Keratinocyte (primary cell): ENCODE measurements around the gene TMPRSS2. TPM values are rescaled to one million over a fixed set of nuclear protein-coding genes. Genes with fewer than 3 reads are reported as not detected.

ENCODE experiments used
- DNase-seq: peaks from one replicate; pipeline ENCODE4 v3.0.0-alpha.2; 2011; ENCODE audit warnings: low read depth, missing footprints, low spot score
- FAIRE-seq: peaks from 2 replicates; lab custom pipeline; 2011; peaks lifted over from hg19 to GRCh38; lab: Jason Lieb, UNC
- H2AFZ ChIP-seq: 2 replicates; pipeline ENCODE4 v1.6.0; 2012; ENCODE audit warnings: low read length, control low read depth, inconsistent platforms; ENCODE audit not compliant: control insufficient read depth
- H3K27ac ChIP-seq: 2 replicates; pipeline ENCODE4 v1.5.1; 2011; ENCODE audit warnings: low read length; ENCODE audit not compliant: control insufficient read depth, insufficient read depth
- H3K27me3 ChIP-seq: 3 replicates; pipeline ENCODE4 v1.6.0; 2011; ENCODE audit warnings: low read length; ENCODE audit not compliant: control insufficient read depth, insufficient read depth; ENCODE audit errors: extremely low read depth
- H3K36me3 ChIP-seq, 2 experiments: 2 replicates in 1 of 2; 3 replicates in 1 of 2; pipeline ENCODE4 v1.5.1; 2011; ENCODE audit warnings: low read length in 2 of 2, mild to moderate bottlenecking in 1 of 2; ENCODE audit not compliant: control insufficient read depth in 2 of 2, insufficient read depth in 2 of 2; ENCODE audit errors: extremely low read depth in 1 of 2
- H3K4me1 ChIP-seq: 3 replicates; pipeline ENCODE4 v1.5.1; 2011; ENCODE audit warnings: low read length; ENCODE audit not compliant: control insufficient read depth, insufficient read depth; ENCODE audit errors: extremely low read depth
- H3K4me2 ChIP-seq: 3 replicates; pipeline ENCODE4 v1.6.0; 2011; ENCODE audit warnings: low read depth, low read length; ENCODE audit not compliant: control insufficient read depth, insufficient read depth; ENCODE audit errors: extremely low read depth
- H3K4me3 ChIP-seq, 3 experiments: fragments of 200-600 bp in 1 of 3; sonication (generic) in 1 of 3; 2 replicates in 2 of 3; 3 replicates in 1 of 3; pipeline ENCODE4 v1.5.1; 2011 to 2016; ENCODE audit warnings: low read length in 3 of 3, mild to moderate bottlenecking in 3 of 3, control low read depth in 2 of 3, inconsistent platforms in 1 of 3, low read depth in 1 of 3, mixed read lengths in 1 of 3, mixed run types in 1 of 3, moderate library complexity in 1 of 3; ENCODE audit not compliant: control insufficient read depth in 2 of 3, insufficient read depth in 2 of 3; ENCODE audit errors: extremely low read depth in 1 of 3
- H3K79me2 ChIP-seq: 2 replicates; pipeline ENCODE4 v1.6.0; 2012; ENCODE audit warnings: low read length; ENCODE audit not compliant: control insufficient read depth, insufficient read depth
- H3K9ac ChIP-seq: 3 replicates; pipeline ENCODE4 v1.6.0; 2011; ENCODE audit warnings: low read length; ENCODE audit not compliant: control insufficient read depth, insufficient read depth; ENCODE audit errors: extremely low read depth
- H3K9me1 ChIP-seq: 3 replicates; pipeline ENCODE4 v1.6.0; 2011; ENCODE audit warnings: low read length; ENCODE audit not compliant: control insufficient read depth, insufficient read depth; ENCODE audit errors: extremely low read depth
- H3K9me3 ChIP-seq: 2 replicates; pipeline ENCODE4 v1.5.1; 2012; ENCODE audit warnings: low read depth, low read length; ENCODE audit not compliant: control insufficient read depth
- H4K20me1 ChIP-seq: 3 replicates; pipeline ENCODE4 v1.6.0; 2011; ENCODE audit warnings: low read length; ENCODE audit not compliant: control insufficient read depth, insufficient read depth; ENCODE audit errors: extremely low read depth
- CTCF ChIP-seq, 3 experiments: IDR thresholded peaks in 1 of 3; conservative IDR thresholded peaks in 1 of 3; optimal IDR thresholded peaks in 1 of 3; 2 replicates in 2 of 3; 3 replicates in 1 of 3; pipeline versions ENCODE3 to v1.5.1; 2011; ENCODE audit warnings: low read length in 3 of 3, mild to moderate bottlenecking in 3 of 3, moderate library complexity in 2 of 3, control low read depth in 1 of 3, inconsistent platforms in 1 of 3; ENCODE audit not compliant: insufficient read depth in 2 of 3; ENCODE audit errors: extremely low read depth in 1 of 3
- EZH2 ChIP-seq: IDR thresholded peaks from one replicate; pipeline ENCODE4 v1.6.1; 2012; ENCODE audit warnings: inconsistent platforms, mild to moderate bottlenecking, low read length, moderate library complexity
- dilution Hi-C: fragments of 300-500 bp; cut with MboI; formaldehyde crosslinking; loops from one replicate; pipeline ENCODE4 v1.7.0; 2020; ENCODE audit warnings: low sequenced_read_pairs; ENCODE audit not compliant: extremely low pct_ligation_motif_present
- polyA plus RNA-seq, 5 experiments: library from polyadenylated mRNA; depleted of rRNA in 3 of 5; stranded (reverse) in 3 of 5; stranded (forward) in 1 of 5; unstranded in 1 of 5; fragments of >200 nt; gene quantifications; 1 replicate in 1 of 5; 2 replicates in 3 of 5; 3 replicates in 1 of 5; pipeline versions ENCODE4 v1.2.1 to v1.2.3, GENCODE V29; 2011 to 2012; ENCODE audit warnings: missing spikeins in 2 of 5, low read depth in 1 of 5, low replicate concordance in 1 of 5

TMPRSS2 gene
- polyA plus RNA-seq, 1 donor (not counting 4 experiments of a cell fraction or from before 2014, with no cell fraction given) = not detected

GRCh38 chr21:41445465-41445862 lies 62.5 kb downstream of the TMPRSS2 start:
- Histone ChIP-seq H3K4me2 (no peak overlapping the region), H3K27ac (no peak overlapping the region), H3K36me3 (peaks cover 12 to 48% of the 10 kb centered on the region in 2 experiments), H2AFZ (no peak overlapping the region), H3K9ac (no peak overlapping the region), H3K27me3 (no peaks in the 10 kb centered on the region), H3K9me1 (no peaks in the 10 kb centered on the region), H3K4me1 (no peaks in the 10 kb centered on the region), H3K79me2 (no peaks in the 10 kb centered on the region), H4K20me1 (no peaks in the 10 kb centered on the region), H3K4me3 (no peak overlapping the region), H3K9me3 (no peaks in the 10 kb centered on the region)
- dilution Hi-C loops = no loop called here
- TF ChIP-seq EZH2 (no peak), CTCF (optimal IDR thresholded peaks at IDR 0.05 in 1 of 3, IDR thresholded peaks at IDR 0.05 in 1 of 3, conservative IDR thresholded peaks at IDR 0.05 in 1 of 3; ENCODE audit: extremely low read depth in 1 of 3, insufficient read depth in 2 of 3, low read length in 3 of 3) (no peak)
- DNase-seq (no peak), FAIRE-seq (no peak)

GRCh38 chr21:41444703-41445464 lies 63.1 kb downstream of the TMPRSS2 start:
- DNase-seq = no peak
- Histone ChIP-seq H2AFZ (no peak overlapping the region), H3K9me1 (no peaks in the 10 kb centered on the region), H4K20me1 (no peaks in the 10 kb centered on the region), H3K4me2 (no peak overlapping the region), H3K4me3 (no peak overlapping the region), H3K4me1 (no peaks in the 10 kb centered on the region), H3K27ac (no peak overlapping the region), H3K9me3 (no peaks in the 10 kb centered on the region), H3K36me3 (peaks cover 12 to 50% of the 10 kb centered on the region in 2 experiments), H3K9ac (no peak overlapping the region), H3K27me3 (no peaks in the 10 kb centered on the region), H3K79me2 (no peaks in the 10 kb centered on the region)
- TF ChIP-seq CTCF (optimal IDR thresholded peaks at IDR 0.05 in 1 of 3, IDR thresholded peaks at IDR 0.05 in 1 of 3, conservative IDR thresholded peaks at IDR 0.05 in 1 of 3; ENCODE audit: extremely low read depth in 1 of 3, insufficient read depth in 2 of 3, low read length in 3 of 3) = no peak
- TF ChIP-seq EZH2 = no peak
- dilution Hi-C loops = no loop called here
- FAIRE-seq = no peak
